Gastroesophageal sphincter (tissue), 3 donors: Measurements from ENCODE around the gene LMAN1L.

Experiments used
- EP300 ChIP-seq: sonication (generic); formaldehyde crosslinking; IDR thresholded peaks from one replicate; pipeline ENCODE4 v1.6.1; 2017; ENCODE audit warnings: antibody characterized with exemption, mild to moderate bottlenecking
- POLR2AphosphoS5 ChIP-seq: sonication (generic); formaldehyde crosslinking; IDR thresholded peaks from one replicate; pipeline ENCODE4 v1.6.1; 2017; ENCODE audit warnings: antibody characterized with exemption
- TF ChIP-seq, protein P1 (sequence below), 4 experiments: fragments of 200-600 bp in 2 of 4; fragments of 450-650 bp in 2 of 4; sonication (generic) in 1 of 4; IDR thresholded peaks; one replicate each; pipeline ENCODE4 v1.5.1; 2017 to 2019; ENCODE audit warnings: antibody characterized with exemption in 4 of 4, mild to moderate bottlenecking in 2 of 4, moderate library complexity in 2 of 4

DNA sequence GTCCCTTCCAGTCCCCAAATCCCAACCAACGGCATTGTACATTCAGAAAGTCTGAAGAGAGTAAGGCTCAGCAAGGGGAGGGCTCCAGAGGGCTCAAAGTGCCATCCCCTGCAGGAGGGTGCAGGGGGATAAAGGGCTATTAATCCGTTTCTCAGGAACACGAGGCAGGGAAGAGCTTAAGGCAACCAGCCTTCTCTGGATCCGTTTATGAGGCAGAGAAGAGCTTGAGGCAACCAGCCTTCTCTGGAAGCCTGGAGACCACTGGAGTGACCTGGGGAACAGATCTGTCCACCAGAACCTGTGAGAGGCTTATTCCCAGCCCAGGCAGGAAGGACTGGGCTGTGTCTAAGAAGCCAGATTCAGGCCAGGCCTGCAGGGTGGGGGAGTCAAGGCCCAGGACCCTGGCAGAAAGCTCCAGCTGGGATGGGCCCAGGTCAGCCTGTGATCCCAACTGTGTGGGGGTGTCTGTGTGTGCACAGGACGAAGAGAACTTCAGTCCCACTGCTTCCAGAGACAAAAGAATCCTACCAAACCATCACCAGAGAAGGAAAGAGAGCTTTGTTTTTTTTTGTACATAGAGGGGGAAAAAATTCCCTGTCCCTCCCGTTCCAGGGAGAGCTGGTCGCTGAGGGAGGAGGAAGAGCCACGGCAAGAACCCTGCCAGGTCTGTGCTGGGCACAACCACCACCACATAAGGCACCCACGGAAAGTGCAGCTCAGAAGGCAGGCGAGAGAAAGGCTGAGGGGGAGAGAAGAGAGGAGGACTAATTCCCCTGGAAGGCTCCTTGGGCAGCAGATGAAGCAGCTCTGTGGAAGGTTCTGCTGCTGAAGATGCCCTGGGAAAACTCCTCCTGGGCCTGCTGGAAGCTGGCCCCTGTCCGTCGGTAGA is 31.9 kb downstream of the LMAN1L start:
- TF ChIP-seq, protein P1, sequence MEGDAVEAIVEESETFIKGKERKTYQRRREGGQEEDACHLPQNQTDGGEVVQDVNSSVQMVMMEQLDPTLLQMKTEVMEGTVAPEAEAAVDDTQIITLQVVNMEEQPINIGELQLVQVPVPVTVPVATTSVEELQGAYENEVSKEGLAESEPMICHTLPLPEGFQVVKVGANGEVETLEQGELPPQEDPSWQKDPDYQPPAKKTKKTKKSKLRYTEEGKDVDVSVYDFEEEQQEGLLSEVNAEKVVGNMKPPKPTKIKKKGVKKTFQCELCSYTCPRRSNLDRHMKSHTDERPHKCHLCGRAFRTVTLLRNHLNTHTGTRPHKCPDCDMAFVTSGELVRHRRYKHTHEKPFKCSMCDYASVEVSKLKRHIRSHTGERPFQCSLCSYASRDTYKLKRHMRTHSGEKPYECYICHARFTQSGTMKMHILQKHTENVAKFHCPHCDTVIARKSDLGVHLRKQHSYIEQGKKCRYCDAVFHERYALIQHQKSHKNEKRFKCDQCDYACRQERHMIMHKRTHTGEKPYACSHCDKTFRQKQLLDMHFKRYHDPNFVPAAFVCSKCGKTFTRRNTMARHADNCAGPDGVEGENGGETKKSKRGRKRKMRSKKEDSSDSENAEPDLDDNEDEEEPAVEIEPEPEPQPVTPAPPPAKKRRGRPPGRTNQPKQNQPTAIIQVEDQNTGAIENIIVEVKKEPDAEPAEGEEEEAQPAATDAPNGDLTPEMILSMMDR (IDR thresholded peaks at IDR 0.05), result no peak
- TF ChIP-seq POLR2AphosphoS5 (no peak), EP300 (no peak)
